ENCODE results near the gene CDH18.

Gene CDH18, protein sequence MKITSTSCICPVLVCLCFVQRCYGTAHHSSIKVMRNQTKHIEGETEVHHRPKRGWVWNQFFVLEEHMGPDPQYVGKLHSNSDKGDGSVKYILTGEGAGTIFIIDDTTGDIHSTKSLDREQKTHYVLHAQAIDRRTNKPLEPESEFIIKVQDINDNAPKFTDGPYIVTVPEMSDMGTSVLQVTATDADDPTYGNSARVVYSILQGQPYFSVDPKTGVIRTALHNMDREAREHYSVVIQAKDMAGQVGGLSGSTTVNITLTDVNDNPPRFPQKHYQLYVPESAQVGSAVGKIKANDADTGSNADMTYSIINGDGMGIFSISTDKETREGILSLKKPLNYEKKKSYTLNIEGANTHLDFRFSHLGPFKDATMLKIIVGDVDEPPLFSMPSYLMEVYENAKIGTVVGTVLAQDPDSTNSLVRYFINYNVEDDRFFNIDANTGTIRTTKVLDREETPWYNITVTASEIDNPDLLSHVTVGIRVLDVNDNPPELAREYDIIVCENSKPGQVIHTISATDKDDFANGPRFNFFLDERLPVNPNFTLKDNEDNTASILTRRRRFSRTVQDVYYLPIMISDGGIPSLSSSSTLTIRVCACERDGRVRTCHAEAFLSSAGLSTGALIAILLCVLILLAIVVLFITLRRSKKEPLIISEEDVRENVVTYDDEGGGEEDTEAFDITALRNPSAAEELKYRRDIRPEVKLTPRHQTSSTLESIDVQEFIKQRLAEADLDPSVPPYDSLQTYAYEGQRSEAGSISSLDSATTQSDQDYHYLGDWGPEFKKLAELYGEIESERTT

DNA sequence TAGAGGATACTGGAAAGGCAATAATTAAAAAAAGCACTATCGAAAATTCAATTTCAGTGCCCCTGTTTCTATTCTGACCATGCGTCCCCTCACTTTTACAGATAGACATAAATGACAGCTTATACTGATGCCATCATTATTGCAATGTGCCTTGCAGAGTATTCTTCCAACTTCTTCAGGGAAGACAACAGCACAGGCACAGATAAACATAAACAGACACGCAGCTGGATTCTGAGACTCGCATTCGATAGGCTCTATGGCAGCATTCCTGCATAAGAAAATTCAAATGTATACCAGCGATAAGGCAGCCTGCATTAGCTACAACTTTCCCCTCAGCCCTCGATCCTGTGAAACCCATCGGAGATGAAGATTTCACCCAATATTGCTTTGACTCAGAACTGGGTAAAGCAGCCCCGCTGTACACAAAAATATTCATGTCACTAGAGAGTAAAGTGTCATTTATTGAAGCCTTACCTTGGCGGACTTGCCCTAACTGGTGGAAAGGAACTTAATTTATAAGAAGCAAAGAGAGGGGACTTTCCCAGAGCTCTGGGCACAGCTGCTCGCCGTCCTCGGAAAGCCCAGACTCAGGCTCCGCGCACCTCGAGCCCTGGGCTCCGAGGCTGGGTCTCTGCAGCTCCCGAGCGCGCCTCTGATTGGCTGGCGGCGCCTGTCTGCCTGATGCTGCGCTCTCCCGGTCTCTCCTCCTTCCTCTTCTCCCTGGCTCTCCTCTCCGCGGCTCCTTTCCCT, at the start of gene CDH18:
TSS of gene CDH18 (minus strand) at position 589 of the 750 bp plus-strand sequence. CDS start 149,214 bp downstream, outside the sequence.
- DNase-seq = no peak

DNA sequence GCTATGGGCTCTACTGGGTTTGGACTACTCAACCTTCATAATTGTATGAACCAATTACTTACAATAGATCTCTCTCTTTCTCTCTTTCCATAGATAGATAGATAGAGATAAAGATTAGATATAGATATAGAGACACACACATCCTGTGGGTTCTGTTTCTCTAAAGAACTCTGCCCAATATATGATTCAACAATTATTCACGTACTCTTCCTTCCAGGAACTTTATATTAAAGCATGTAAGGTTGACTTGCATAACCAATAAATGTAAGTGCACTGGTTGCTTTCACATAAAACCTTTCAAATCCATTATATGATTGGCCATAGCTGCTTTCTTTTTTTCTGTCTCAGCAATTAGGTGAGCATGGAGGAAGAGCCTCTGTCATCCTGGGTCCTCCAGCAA, 46.7 kb upstream of the CDH18 start:
- no peak for DNase-seq

DNA sequence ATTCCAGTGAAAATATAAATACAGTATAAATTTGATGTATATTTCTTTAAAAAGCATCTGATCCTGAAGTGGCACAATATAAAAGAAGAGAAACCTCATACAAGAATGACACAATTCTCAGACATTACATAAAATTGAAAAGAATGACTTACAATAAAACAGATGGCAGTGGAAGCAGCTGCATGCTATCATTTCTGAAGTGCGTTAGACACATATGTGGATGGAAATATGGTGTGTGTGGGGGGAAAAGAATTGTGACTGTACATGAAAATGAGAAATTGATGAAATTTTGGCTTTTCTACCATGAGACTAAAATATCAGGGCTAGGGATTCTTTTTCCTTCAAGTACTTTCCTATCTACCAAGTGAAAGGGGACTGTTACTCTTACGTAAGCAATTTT, 45.9 kb upstream of the CDH18 start:
- DNase-seq = no peak

DNA sequence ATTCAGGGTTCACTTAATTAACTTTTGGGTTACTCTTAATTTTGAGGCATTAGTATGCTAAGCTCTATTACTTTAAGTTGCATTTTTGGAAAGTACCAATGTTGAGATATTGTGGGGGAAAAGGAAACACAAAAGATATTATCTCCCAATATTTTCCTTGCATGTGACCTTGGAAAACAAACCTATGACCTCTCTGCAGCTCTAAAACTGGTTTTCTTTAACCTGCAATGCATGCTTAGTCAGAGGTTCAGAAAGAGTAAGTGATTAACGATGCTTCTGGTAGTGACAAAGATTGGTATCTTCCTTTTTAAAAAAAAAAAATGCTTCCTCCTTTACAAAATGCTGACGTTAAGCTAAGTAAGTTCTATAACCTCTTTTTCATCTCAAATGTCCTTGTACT, 44.9 kb upstream of the CDH18 start:
- DNase-seq = no peak

DNA sequence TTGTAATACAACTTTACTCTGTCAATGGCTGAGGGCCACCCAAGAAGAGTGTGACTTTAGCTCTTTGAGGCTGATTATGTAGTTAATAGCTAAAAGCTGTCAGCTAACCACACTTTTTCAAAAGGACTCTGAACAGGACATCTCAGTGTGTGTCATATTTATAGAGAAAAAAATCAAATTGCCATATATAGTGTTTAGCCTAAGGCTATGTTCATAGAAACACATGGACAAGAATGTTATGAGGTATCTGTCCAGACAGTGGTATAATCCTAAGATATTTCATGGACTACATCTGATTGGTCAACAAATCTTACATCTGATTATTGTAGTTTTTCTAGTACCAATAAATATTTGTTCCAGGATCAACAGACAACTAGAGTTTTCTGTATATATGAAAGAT, 42.1 kb upstream of the CDH18 start:
- DNase-seq = no peak

DNA sequence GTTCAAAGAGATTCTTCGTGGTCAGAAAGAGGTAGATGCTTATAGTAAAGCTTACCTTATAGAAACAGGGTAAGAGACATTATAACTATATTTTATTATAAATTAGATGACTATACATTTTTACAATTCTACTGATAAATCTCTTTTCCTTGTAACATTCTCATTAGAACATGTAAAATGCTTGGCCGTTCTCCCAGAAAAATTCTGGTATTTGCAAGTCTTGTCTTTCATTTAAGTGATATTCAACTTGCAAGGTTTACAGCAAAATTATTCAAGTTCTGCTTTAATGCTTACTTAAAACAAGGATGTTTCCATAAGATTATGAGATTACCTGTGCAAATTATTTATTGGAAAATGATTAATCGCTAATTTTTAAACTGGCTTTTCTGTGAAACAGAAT, 41.3 kb upstream of the CDH18 start:
- DNase-seq = no peak

DNA sequence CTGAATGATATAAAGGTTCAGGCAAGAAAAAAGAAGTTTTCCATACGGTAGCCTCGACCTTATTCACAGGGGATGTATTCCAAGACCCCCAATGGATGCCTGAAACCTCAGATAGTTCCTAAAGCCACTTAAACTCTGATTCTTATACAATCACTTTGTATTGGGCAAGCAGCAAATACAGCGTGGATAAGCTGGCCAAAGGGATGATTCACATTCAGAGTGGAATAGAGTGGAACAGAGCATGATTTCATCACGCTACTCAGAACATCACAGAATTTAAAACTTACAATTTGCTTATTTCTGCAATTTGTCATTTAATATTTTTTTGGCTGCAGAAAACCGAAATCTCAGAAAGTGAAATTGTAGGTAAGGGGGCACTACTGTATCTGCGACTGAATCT, 40.5 kb upstream of the CDH18 start:
- no peak for DNase-seq

DNA sequence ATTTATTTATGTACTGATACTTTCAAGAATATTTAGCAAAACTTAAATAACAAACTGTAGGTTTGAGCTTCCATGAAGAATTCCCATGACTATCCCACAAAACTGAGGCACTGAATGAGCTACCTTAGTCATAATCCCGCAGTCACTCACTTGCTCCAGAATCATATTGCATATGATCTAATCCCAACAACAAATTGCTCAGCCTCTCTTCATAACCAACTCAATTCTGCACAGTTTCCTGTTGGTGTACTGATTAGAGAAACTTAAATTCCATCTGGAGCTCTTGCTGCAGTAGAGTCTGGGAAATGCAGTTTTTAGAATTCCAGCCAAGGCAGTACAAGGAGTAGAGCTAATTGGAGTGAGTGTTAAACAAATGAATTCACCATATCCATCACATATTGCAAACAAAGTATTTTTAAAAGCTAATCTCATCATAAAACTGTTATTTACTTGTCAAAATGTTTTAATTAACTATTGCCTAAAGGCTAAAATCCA, 35.7 kb upstream of the CDH18 start:
- no peak for DNase-seq

DNA sequence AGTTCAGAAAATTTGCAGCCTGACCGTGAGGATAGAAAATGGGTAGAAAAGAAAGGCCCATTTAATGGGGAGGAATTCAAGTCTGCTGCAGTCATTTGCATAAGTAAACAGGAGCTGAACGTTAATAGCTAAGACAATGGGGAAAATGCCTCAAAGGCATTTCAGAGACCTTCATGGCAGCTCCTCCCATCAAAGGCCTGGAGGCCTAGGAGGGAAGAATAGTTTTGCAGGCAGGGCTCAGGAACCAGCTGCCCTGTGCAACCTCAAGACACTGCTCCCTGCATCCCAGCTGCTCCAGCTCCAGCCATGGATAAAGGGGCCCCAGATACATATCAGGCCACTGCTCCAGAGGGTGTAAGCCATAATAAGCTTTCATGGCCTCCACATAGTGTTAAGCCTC, 32.2 kb upstream of the CDH18 start:
- no peak for DNase-seq

DNA sequence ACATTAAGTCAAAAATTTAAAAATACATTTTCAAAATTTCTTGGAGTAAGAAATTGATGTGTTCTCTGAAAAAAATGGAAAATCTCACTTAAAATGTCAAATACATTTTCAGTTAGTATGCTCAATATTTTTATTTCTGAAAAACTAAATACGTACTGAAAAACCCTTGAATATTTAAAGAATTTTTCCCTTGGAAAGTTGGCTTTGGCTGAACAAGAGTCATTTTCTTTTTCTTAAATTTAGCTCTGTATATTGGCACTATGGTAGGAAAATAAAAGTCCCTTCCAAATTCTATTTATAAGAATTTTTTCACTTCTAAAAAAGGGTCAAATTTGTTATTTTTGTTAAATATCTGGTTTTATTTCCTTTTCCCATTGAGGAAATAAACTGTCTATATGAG, 29.0 kb upstream of the CDH18 start:
- no peak for DNase-seq

DNA sequence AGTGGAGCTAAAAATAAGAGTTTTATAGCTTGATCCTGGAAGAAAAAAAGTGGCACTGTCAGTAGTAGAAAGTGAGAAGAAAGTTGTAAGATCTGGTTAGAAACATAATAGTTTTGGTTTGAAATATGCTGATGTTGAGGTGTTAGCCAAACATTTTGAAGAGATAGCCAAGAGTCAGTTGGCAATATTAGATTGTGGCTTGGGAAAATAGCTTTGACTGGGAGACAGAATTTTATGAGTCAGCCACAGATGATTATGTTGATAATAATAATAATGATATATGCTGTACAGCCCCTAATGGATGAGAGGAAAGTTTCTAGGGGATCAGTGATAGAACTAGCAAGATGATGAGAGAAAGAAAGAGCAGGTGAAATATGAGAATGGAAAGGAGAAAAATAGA, 12.4 kb upstream of the CDH18 start:
- no peak for DNase-seq

DNA sequence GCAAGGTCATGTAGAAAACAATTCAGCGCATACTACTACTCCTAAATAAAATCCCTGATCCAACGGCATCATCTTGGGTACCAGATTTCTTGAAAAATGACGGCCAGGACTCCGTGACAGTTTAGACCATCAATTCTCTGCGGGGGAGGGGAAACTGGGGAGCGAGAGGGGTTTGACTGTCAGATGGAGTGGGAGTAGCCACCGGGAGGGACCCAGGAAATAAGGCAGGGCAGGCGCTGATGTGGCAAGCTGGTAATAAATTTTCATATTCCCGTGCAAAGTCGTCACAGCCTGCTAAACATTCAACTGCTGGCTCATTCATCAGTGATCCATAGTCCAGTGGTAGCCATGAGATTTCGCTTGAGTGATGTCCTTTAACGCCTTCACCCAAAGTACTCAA, 457 bp upstream of the CDH18 start:
- DNase-seq = no peak

DNA sequence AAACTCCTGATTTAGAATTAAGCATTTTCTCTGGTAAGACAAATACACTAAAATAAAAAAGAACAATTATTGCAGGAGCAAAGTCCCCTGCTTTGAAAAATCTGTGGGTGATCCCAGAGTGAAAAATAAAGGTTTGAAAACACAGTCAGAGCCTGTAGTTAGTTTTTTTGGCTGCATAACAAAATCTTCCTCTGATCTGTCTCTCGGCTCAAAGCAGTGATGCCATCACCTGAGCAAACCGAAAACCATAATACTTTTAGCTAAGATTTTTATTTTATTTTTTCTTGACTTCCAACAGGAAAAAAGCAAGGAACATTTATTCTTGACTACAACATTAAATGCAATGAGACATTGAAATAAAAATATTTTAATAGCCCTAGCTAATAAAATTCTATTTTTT, 1.2 kb downstream of the CDH18 start:
- no peak for DNase-seq

DNA sequence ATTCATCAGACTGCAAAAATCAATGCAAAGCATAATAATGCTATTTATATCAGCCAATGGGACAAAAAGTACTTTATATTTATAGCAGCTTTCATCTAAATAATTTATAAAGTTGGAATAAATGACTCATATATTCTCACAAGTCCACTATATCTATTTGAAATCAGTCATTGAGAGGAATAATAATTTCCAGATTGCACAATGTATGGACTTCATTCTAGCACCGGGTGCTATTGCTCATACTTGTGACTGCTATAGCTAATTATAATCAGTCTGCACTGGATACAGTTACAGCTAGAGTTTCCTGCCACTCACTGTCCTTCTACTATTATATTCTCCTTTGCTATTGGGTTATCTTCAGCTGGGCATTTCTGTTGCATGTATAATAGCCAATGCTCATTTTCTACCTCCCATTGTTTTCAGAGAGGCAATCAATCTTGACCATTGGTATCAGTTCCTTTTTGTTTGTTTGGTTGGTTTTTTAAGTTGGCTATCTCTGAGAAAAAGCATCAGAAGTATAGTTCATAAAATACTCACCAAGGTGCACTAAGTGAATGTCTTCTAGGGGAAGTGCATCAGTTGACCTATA, 1.9 kb downstream of the CDH18 start:
- no peak for DNase-seq

DNA sequence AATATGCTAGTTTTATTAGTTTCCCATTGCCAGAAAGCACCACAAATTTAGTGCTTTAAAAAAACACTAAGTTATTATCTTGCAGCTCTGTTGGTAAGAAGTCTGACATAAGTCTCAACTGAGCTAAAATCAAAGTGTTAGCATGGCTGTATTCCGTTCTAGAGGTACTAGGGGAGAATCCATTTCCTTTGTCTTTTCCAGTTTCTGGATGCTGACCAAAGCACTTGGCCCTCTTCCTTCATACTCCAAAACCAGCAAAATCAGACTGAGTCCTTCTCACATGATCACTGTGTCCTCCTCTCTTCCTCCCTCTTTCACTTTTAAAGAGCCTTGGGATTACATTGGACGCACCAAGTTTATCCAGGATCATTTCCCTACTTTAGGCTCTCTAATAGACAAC, 9.5 kb downstream of the CDH18 start:
- no peak for DNase-seq

DNA sequence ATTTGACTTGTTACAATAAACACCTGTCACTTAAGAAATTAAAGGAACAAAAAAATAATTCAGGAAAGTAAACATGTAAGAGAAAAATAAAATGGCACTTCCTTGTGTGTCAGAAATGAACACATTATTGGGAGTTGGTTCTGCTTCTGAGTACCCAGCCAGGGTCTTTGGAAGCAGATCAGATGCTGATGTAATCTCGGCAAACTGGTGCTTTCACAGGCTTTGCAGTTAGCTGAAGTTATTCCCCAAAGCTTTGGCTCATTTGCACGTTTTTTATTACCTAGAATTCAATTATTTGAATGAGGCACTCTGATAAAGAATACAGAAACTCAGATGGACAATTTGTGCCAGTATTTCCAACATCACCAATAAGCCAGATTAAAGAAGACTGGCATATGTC, 10.9 kb downstream of the CDH18 start:
- no peak for DNase-seq

DNA sequence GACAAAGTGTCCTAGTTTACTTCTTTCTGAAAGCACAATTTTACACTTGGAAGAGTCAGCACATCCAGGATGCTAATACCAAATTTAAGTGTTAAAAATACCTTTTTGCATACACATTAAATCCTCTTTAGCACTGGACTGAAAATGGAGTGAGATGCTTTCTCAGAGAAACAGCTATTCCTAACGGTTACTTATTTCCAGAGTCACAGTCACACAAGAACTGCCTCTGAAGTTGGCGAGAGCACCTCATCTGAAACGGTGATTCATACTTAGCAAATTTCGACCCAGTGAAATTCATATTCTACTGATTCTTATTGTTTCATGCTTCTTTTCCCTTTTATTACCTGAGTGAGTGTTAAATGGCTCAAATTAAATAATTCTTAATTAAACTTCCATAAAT, 12.2 kb downstream of the CDH18 start:
- no peak for DNase-seq

DNA sequence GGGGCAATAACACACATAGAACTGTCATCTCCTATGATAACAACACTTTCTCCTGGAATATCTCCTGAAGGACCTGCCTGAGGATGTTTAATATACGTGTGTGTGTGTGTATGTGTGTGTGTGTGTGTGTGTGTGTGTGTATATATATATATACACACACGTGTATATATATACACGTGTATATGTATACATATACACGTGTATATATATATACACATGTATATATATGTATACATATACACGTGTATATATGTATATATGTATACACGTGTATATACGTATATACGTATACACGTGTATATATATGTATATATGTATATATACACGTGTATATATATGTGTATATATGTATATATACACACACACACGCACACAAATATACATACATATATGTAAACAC, 27.5 kb downstream of the CDH18 start:
- DNase-seq = no peak

DNA sequence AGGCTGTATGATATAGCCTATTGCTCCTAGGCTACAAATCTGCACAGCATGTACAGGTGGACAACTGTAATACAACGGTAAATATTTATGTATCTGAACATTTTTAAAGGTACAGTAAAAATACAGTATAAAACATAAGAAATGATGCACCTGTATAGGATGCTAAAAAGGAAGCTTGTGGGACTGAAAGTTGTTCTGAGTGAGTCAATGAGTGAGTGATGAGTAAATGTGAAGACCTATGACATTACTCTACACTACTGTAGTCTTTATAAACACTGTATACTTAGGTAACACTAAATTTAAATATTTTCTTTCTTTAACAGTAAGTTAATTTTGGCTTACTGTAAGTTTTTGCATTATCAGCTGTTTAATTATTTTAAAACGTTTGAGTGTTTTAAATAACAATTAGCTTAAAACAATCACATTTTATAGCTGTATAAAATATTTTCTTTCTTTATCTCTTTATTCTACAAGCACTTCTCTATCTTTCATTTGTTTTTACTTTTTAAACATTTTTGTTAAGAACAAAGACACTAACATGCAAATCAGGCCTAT, 28.1 kb downstream of the CDH18 start:
- DNase-seq = no peak

DNA sequence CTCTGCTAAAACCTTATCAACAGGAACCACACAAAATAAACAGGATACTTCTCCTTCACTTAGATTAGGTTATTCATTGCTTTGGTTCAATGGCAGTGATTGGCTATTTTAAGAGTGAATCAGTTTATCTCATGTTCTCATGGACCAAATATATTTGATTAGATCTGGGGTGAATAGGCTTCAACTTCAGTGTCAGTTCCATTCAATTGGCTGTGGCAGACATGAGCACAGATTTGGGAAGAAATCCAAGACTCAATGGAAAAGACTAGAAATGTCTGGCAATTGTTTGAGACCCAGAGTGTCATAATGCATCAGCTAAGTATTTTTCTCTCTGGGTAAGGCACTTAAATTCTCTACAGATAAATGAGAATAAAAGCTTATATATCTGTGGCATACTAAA, 37.1 kb downstream of the CDH18 start:
- DNase-seq = no peak

DNA sequence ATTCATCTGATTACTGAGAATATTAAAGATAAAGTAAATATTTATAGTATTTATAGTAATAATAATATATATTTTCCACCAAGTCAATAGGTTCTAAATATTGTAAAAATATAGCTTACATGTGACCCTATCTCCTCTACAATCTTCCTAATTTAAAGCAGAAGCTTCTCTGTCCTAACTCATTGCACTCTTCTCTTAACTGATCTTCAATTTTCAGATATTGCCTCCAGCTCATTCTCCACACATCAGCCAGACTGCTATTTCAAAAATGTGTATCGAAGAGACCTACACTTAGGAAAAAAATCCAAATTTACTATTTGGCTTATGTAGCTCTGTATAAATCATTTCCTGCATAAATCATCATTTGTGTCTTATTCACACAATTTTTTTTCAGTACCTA, 47.8 kb downstream of the CDH18 start:
- DNase-seq = no peak

DNA sequence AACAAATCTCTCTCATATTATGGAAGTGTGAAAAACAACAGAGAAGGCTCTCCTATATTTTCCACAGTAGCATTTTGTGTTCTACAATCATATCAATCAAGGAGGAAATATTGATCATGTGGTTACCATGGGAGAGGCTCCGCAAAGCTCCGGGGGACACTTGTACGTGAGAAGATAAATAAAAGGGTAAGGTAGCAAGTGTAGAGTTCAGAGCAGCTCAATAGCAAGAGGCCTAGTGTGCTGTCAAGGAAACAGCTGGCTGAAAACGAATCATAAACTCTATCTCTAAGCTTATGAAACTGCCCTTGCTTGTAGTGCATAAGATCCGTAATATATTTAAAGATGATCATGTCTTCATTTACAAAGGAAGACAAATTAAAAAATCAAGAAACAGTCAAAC, 57.5 kb downstream of the CDH18 start:
- no peak for DNase-seq

Data from inflammatory macrophage treated with lipopolysaccharide for 4 hours (primary cell).